Measurements from ENCODE around the gene PNKP.

PNKP gene

DNA sequence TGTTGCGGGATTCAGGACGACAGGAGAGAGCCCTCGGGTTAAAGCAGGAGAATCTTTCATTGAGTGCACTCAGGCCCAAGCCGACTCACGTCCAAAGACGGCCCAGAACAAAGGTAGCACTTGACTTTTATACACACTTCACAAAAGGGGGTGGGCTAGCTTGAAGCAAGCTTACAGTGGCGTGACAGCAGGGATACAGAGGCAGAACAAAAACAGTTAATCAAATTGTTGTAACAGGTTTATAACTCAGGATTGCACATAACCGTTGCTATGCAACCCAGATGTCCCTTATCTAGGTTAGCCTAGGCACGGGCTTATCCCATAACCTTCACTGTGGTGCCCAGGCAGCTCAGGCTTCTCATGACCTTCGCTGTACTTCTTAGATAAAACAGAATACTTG lies 47.3 kb downstream of the PNKP start:
- ChIA-PET POLR2A (interaction anchor here (1.3 kb wide), 1 partner anchor 53 kb away, joined by 3 read pairs; the partner anchor contains the start of gene AP2A1), CTCF (interaction anchor here (0.6 kb wide), 1 partner anchor 28 kb away, joined by 3 read pairs; no protein-coding TSS in a partner anchor)
- Histone ChIP-seq H3K36me3 (ENCODE audit: control insufficient read depth in 2 of 2, insufficient read depth in 1 of 2, low read length in 2 of 2) (peaks cover 26 to 30% of the 10 kb centered on the region in 2 experiments), H3K4me3 (ENCODE audit: low read depth, low read length) (no peak overlapping the region), H3K9me3 (ENCODE audit: control insufficient read depth, insufficient read depth, low read depth, low read length) (no peaks in the 10 kb centered on the region), H3K4me1 (ENCODE audit: control insufficient read depth, insufficient read depth, low read length) (peaks cover 17% of the 10 kb centered on the region), H3K27ac (ENCODE audit: extremely low read depth, low read depth, low read length) (peak overlapping the region; percentile 41)
- TF ChIP-seq ZXDB (tag by site-specific recombination; IDR thresholded peaks at IDR 0.05): 0 out of 2 replicates have a peak, but pooled peaks have one; percentile 21
- TF ChIP-seq, protein P1, sequence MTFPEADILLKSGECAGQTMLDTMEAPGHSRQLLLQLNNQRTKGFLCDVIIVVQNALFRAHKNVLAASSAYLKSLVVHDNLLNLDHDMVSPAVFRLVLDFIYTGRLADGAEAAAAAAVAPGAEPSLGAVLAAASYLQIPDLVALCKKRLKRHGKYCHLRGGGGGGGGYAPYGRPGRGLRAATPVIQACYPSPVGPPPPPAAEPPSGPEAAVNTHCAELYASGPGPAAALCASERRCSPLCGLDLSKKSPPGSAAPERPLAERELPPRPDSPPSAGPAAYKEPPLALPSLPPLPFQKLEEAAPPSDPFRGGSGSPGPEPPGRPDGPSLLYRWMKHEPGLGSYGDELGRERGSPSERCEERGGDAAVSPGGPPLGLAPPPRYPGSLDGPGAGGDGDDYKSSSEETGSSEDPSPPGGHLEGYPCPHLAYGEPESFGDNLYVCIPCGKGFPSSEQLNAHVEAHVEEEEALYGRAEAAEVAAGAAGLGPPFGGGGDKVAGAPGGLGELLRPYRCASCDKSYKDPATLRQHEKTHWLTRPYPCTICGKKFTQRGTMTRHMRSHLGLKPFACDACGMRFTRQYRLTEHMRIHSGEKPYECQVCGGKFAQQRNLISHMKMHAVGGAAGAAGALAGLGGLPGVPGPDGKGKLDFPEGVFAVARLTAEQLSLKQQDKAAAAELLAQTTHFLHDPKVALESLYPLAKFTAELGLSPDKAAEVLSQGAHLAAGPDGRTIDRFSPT (tag by site-specific recombination; IDR thresholded peaks at IDR 0.05): no peak
- peak; percentile 65 for TF ChIP-seq IKZF3 (tag by site-specific recombination; IDR thresholded peaks at IDR 0.05)
- TF ChIP-seq ZNF596 (tag by site-specific recombination; IDR thresholded peaks at IDR 0.05): 0 out of 2 replicates have a peak, but pooled peaks have one; percentile 16
- 0 out of 2 replicates have a peak, but pooled peaks have one; percentile 6 for TF ChIP-seq SP2 (tag by site-specific recombination; IDR thresholded peaks at IDR 0.05)
- TF ChIP-seq ZNF776 (tag by site-specific recombination; IDR thresholded peaks at IDR 0.05; ENCODE audit: borderline replicate concordance): no peak
- TF ChIP-seq KLF10 (tag by site-specific recombination; IDR thresholded peaks at IDR 0.05): no peak
- TF ChIP-seq, protein P2, sequence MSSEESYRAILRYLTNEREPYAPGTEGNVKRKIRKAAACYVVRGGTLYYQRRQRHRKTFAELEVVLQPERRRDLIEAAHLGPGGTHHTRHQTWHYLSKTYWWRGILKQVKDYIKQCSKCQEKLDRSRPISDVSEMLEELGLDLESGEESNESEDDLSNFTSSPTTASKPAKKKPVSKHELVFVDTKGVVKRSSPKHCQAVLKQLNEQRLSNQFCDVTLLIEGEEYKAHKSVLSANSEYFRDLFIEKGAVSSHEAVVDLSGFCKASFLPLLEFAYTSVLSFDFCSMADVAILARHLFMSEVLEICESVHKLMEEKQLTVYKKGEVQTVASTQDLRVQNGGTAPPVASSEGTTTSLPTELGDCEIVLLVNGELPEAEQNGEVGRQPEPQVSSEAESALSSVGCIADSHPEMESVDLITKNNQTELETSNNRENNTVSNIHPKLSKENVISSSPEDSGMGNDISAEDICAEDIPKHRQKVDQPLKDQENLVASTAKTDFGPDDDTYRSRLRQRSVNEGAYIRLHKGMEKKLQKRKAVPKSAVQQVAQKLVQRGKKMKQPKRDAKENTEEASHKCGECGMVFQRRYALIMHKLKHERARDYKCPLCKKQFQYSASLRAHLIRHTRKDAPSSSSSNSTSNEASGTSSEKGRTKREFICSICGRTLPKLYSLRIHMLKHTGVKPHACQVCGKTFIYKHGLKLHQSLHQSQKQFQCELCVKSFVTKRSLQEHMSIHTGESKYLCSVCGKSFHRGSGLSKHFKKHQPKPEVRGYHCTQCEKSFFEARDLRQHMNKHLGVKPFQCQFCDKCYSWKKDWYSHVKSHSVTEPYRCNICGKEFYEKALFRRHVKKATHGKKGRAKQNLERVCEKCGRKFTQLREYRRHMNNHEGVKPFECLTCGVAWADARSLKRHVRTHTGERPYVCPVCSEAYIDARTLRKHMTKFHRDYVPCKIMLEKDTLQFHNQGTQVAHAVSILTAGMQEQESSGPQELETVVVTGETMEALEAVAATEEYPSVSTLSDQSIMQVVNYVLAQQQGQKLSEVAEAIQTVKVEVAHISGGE (tag by site-specific recombination; conservative IDR thresholded peaks at IDR 0.05; ENCODE audit: low read depth): peak; percentile 78
- TF ChIP-seq YY1 (tag by site-specific recombination; IDR thresholded peaks at IDR 0.05): no peak
- peak; percentile 70; the same call in 1 of the 2 replicates for TF ChIP-seq ZSCAN30 (tag by site-specific recombination; IDR thresholded peaks at IDR 0.05)
- TF ChIP-seq ZBTB8A (tag by site-specific recombination; IDR thresholded peaks at IDR 0.05): 0 out of 2 replicates have a peak, but pooled peaks have one; percentile 43
- peak; percentile 61; the same call in 1 of the 2 replicates for TF ChIP-seq ZNF561 (tag by site-specific recombination; IDR thresholded peaks at IDR 0.05; ENCODE audit: borderline replicate concordance)
- peak; percentile 72 for TF ChIP-seq OSR2 (tag by site-specific recombination; IDR thresholded peaks at IDR 0.05)
- no peak for TF ChIP-seq ZNF514 (tag by site-specific recombination; IDR thresholded peaks at IDR 0.05)
- peak; percentile 44; the same call in 1 of the 2 replicates for TF ChIP-seq SCRT2 (tag by site-specific recombination; IDR thresholded peaks at IDR 0.05)
- TF ChIP-seq, protein P3, sequence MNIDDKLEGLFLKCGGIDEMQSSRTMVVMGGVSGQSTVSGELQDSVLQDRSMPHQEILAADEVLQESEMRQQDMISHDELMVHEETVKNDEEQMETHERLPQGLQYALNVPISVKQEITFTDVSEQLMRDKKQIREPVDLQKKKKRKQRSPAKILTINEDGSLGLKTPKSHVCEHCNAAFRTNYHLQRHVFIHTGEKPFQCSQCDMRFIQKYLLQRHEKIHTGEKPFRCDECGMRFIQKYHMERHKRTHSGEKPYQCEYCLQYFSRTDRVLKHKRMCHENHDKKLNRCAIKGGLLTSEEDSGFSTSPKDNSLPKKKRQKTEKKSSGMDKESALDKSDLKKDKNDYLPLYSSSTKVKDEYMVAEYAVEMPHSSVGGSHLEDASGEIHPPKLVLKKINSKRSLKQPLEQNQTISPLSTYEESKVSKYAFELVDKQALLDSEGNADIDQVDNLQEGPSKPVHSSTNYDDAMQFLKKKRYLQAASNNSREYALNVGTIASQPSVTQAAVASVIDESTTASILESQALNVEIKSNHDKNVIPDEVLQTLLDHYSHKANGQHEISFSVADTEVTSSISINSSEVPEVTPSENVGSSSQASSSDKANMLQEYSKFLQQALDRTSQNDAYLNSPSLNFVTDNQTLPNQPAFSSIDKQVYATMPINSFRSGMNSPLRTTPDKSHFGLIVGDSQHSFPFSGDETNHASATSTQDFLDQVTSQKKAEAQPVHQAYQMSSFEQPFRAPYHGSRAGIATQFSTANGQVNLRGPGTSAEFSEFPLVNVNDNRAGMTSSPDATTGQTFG (tag by site-specific recombination; IDR thresholded peaks at IDR 0.05; ENCODE audit: borderline replicate concordance): no peak
- 0 out of 2 replicates have a peak, but pooled peaks have one; percentile 30 for TF ChIP-seq ZNF600 (tag by site-specific recombination; IDR thresholded peaks at IDR 0.05)

Measured in HEK293 (cell line).